ENCODE data around the gene MYO15A. TPM values are rescaled to one million over a fixed set of nuclear protein-coding genes. Genes with fewer than 3 reads are reported as not detected.

Gene MYO15A
- polyA plus RNA-seq, 1 donor (not counting 4 experiments of a cell fraction or from before 2014, with no cell fraction given): 0.20 TPM

GRCh38 chr17:18206962-18207361 lies 98.4 kb downstream of the MYO15A start:
- DNase-seq (ENCODE audit: low read depth, low spot score) (no peak), FAIRE-seq (no peak)
- peaks cover 34 to 43% of the 10 kb centered on the region in 2 experiments for H3K36me3 ChIP-seq (ENCODE audit: control insufficient read depth in 2 of 2, extremely low read depth in 1 of 2, insufficient read depth in 2 of 2, low read length in 2 of 2)
- H3K4me2 ChIP-seq (ENCODE audit: control insufficient read depth, extremely low read depth, insufficient read depth, low read depth, low read length): no peak overlapping the region
- H4K20me1 ChIP-seq (ENCODE audit: control insufficient read depth, extremely low read depth, insufficient read depth, low read length): peaks cover 19% of the 10 kb centered on the region
- peaks cover 29% of the 10 kb centered on the region for H3K79me2 ChIP-seq (ENCODE audit: control insufficient read depth, insufficient read depth, low read length)
- H3K9me3 ChIP-seq (ENCODE audit: control insufficient read depth, low read depth, low read length): no peaks in the 10 kb centered on the region
- H2AFZ ChIP-seq (ENCODE audit: control insufficient read depth, low read length): no peak overlapping the region
- no peaks in the 10 kb centered on the region for H3K4me1 ChIP-seq (ENCODE audit: control insufficient read depth, extremely low read depth, insufficient read depth, low read length)
- no peaks in the 10 kb centered on the region for H3K27me3 ChIP-seq (ENCODE audit: control insufficient read depth, extremely low read depth, insufficient read depth, low read length)
- H3K9ac ChIP-seq (ENCODE audit: control insufficient read depth, extremely low read depth, insufficient read depth, low read length): no peak overlapping the region
- no peak overlapping the region for H3K4me3 ChIP-seq (ENCODE audit: control insufficient read depth in 2 of 3, extremely low read depth in 1 of 3, insufficient read depth in 2 of 3, low read depth in 1 of 3, low read length in 3 of 3)
- H3K9me1 ChIP-seq (ENCODE audit: control insufficient read depth, extremely low read depth, insufficient read depth, low read length): no peaks in the 10 kb centered on the region
- no peak for TF ChIP-seq CTCF (optimal IDR thresholded peaks at IDR 0.05 in 1 of 3, IDR thresholded peaks at IDR 0.05 in 1 of 3, conservative IDR thresholded peaks at IDR 0.05 in 1 of 3; ENCODE audit: extremely low read depth in 1 of 3, insufficient read depth in 2 of 3, low read length in 3 of 3)
- no peak for TF ChIP-seq EZH2 (IDR thresholded peaks at IDR 0.05; ENCODE audit: low read length)
- dilution Hi-C loops (cut with MboI; ENCODE audit: extremely low pct_ligation_motif_present, low sequenced_read_pairs): no loop called here
- no peak overlapping the region for H3K27ac ChIP-seq (ENCODE audit: control insufficient read depth, insufficient read depth, low read length)

- H3K79me2 ChIP-seq (ENCODE audit: control insufficient read depth, insufficient read depth, low read length): peaks cover 22% of the 10 kb centered on the region
- no peak for TF ChIP-seq EZH2 (IDR thresholded peaks at IDR 0.05; ENCODE audit: low read length)
- TF ChIP-seq CTCF (optimal IDR thresholded peaks at IDR 0.05 in 1 of 3, IDR thresholded peaks at IDR 0.05 in 1 of 3, conservative IDR thresholded peaks at IDR 0.05 in 1 of 3; ENCODE audit: extremely low read depth in 1 of 3, insufficient read depth in 2 of 3, low read length in 3 of 3): no peak
- H3K4me3 ChIP-seq (ENCODE audit: control insufficient read depth in 2 of 3, extremely low read depth in 1 of 3, insufficient read depth in 2 of 3, low read depth in 1 of 3, low read length in 3 of 3): no peak overlapping the region
- no peaks in the 10 kb centered on the region for H3K9me1 ChIP-seq (ENCODE audit: control insufficient read depth, extremely low read depth, insufficient read depth, low read length)
- peaks cover 34 to 42% of the 10 kb centered on the region in 2 experiments for H3K36me3 ChIP-seq (ENCODE audit: control insufficient read depth in 2 of 2, extremely low read depth in 1 of 2, insufficient read depth in 2 of 2, low read length in 2 of 2)
- H3K4me2 ChIP-seq (ENCODE audit: control insufficient read depth, extremely low read depth, insufficient read depth, low read depth, low read length): no peak overlapping the region
- H3K9ac ChIP-seq (ENCODE audit: control insufficient read depth, extremely low read depth, insufficient read depth, low read length): no peak overlapping the region
- H3K9me3 ChIP-seq (ENCODE audit: control insufficient read depth, low read depth, low read length): no peaks in the 10 kb centered on the region
- no peak overlapping the region for H3K27ac ChIP-seq (ENCODE audit: control insufficient read depth, insufficient read depth, low read length)
- no peaks in the 10 kb centered on the region for H3K4me1 ChIP-seq (ENCODE audit: control insufficient read depth, extremely low read depth, insufficient read depth, low read length)
- H2AFZ ChIP-seq (ENCODE audit: control insufficient read depth, low read length): no peak overlapping the region
- DNase-seq (ENCODE audit: low read depth, low spot score): no peak
- FAIRE-seq: no peak
- H4K20me1 ChIP-seq (ENCODE audit: control insufficient read depth, extremely low read depth, insufficient read depth, low read length): peaks cover 18% of the 10 kb centered on the region
- dilution Hi-C loops (cut with MboI; ENCODE audit: extremely low pct_ligation_motif_present, low sequenced_read_pairs): no loop called here
- H3K27me3 ChIP-seq (ENCODE audit: control insufficient read depth, extremely low read depth, insufficient read depth, low read length): no peaks in the 10 kb centered on the region
Observed at GRCh38 chr17:18208092-18208491, 99.5 kb downstream of the MYO15A start.

All from keratinocyte (primary cell).